Stimulated activated CD4-positive, alpha-beta T cell treated with anti-CD3 and anti-CD28 coated beads, Interleukin-2, amount 100 ng/mL, for 48 hours (primary cell): Measurements from ENCODE around the gene SLC6A1.

ENCODE experiments used
- DNase-seq, 2 donors: peaks; one replicate each; pipeline ENCODE4 v3.0.0-alpha.2; 2020

SLC6A1 gene

GRCh38 chr3:10972072-10972782, 20.3 kb upstream of the SLC6A1 start:
- DNase-seq: no peak

GRCh38 chr3:10973046-10973595, 19.4 kb upstream of the SLC6A1 start:
- DNase-seq: no peak

GRCh38 chr3:10974131-10974530, 18.4 kb upstream of the SLC6A1 start:
- DNase-seq: no peak

GRCh38 chr3:10974746-10975375, 17.7 kb upstream of the SLC6A1 start:
- DNase-seq: no peak

GRCh38 chr3:10975695-10976234, 16.8 kb upstream of the SLC6A1 start:
- DNase-seq: no peak

- no peak for DNase-seq
Measured at GRCh38 chr3:10976770-10977169, 15.8 kb upstream of the SLC6A1 start.

- no peak for DNase-seq
Measured at GRCh38 chr3:10977892-10978510, 14.5 kb upstream of the SLC6A1 start.

- DNase-seq: no peak
Measured at GRCh38 chr3:10978956-10979355, 13.6 kb upstream of the SLC6A1 start.

GRCh38 chr3:10980312-10980711, 12.2 kb upstream of the SLC6A1 start:
- DNase-seq: no peak

GRCh38 chr3:10981031-10981430, 11.5 kb upstream of the SLC6A1 start:
- no peak for DNase-seq

GRCh38 chr3:10981961-10982360, 10.6 kb upstream of the SLC6A1 start:
- DNase-seq: no peak

GRCh38 chr3:10982782-10983181, 9.8 kb upstream of the SLC6A1 start:
- DNase-seq: no peak

- peak; percentile 4 to 6 for DNase-seq
Measured at GRCh38 chr3:10983219-10983916, 9.2 kb upstream of the SLC6A1 start.

GRCh38 chr3:10984371-10984896, 8.1 kb upstream of the SLC6A1 start:
- DNase-seq: no peak

- no peak for DNase-seq
Measured at GRCh38 chr3:10985181-10985580, 7.4 kb upstream of the SLC6A1 start.

- no peak for DNase-seq
Measured at GRCh38 chr3:10986592-10986991, 6.0 kb upstream of the SLC6A1 start.

GRCh38 chr3:10988001-10988665, 4.4 kb upstream of the SLC6A1 start:
- DNase-seq: no peak

- DNase-seq: no peak
Measured at GRCh38 chr3:10988991-10989484, 3.5 kb upstream of the SLC6A1 start.

GRCh38 chr3:10992943-10993728, 588 bp downstream of the SLC6A1 start:
- no peak for DNase-seq

- no peak for DNase-seq
Measured at GRCh38 chr3:10993729-10994065, 1.1 kb downstream of the SLC6A1 start.

GRCh38 chr3:10994306-10994705, 1.8 kb downstream of the SLC6A1 start:
- DNase-seq: no peak
